NCI-H1417 (cell line): ENCODE results near the gene TMC4.
"Not testable (repeated sequence)": the region's sequence is repeated elsewhere in the genome, so short reads cannot be mapped to it uniquely, and the experiment has no call there.

Experiments used
- DNase-seq, 3 experiments: peaks; one replicate each; lab custom pipeline; 2025; lab: John Stamatoyannopoulos, UW

Gene TMC4

DNA sequence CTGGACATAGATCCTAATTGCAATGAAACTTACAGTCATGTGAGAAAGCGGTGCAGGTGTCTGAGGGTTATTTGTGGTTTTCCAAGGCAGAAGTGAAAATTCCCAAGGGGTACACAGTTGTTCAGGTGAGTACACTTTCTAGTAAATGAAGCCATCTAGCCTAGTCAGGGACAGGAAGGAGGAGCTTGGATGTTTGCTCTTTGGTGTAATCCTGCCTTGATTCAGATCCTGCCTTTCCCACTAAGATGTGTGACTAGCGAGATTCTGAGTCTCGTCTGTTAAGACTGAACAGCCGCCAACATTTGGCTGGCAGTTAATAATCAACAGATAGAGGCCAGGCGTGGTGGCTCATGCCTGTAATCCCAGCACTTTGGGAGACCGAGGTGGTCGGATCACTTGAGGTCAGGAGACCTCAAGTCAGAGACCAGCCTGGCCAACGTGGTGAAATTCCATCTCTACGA is 30.2 kb upstream of the TMC4 start:
- no peak for DNase-seq

DNA sequence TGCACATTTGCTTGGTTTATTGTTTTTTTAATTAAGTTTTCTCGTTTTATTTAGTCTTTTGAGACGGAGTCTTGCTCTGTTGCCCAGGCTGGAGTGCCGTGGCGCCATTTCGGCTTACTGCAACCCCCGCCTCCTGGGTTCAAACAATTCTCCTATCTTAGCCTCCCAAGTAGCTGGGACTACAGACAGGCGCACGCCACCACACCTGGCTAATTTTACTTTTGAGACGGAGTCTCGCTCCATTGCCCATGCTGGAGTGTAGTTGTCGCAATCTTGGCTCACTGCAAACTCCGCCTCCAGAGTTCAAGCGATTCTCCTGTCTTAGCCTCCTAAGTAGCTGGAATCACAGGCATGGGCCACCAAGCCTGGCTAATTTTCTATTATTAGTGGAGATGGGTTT is 29.0 kb upstream of the TMC4 start:
- DNase-seq, result no peak

GRCh38 chr19:54201172-54201701 is 28.3 kb upstream of the TMC4 start:
- no peak for DNase-seq

- no peak for DNase-seq
Measured at GRCh38 chr19:54199401-54199800, 26.4 kb upstream of the TMC4 start.

DNA sequence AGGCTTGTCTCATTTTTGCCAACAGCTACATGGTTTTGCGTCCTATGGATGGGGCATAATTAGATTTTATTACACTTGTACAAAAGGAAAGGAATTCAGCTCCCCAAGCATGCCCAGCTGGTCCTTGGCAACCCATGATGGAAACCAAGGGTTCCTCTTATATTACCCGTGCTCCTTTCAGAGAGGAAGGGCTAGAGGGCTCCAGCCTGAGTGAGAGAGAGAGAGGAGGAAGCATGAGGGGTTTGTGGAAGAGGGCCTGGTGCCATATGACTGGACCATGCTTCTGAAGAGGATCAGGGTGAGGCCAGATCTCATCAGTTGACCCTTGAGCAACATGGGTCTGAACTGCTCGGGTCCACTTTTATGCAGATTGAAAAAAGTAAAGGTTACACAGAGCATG is 24.2 kb upstream of the TMC4 start:
- no peak for DNase-seq

GRCh38 chr19:54196536-54196935 is 23.6 kb upstream of the TMC4 start:
- no peak for DNase-seq

GRCh38 chr19:54194463-54194862 is 21.5 kb upstream of the TMC4 start:
- DNase-seq, result not testable (repeated sequence)

DNA sequence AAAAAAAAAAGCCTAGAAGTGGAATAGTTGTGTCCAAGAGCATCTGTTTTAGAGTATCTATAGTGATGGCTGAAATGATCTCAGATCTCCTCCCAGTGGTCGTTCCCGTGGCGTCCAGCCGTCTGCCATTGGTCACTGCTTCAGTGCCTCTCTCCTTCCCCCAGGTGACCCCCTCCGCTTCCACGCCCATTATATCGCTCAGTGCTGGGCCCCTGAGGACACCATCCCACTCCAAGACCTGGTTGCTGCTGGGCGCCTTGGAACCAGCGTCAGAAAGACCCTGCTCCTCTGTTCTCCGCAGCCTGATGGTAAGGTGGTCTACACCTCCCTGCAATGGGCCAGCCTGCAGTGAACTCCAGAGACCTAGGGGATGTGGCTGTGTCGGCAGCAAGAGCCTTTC is 20.1 kb upstream of the TMC4 start:
- DNase-seq, result no peak

DNA sequence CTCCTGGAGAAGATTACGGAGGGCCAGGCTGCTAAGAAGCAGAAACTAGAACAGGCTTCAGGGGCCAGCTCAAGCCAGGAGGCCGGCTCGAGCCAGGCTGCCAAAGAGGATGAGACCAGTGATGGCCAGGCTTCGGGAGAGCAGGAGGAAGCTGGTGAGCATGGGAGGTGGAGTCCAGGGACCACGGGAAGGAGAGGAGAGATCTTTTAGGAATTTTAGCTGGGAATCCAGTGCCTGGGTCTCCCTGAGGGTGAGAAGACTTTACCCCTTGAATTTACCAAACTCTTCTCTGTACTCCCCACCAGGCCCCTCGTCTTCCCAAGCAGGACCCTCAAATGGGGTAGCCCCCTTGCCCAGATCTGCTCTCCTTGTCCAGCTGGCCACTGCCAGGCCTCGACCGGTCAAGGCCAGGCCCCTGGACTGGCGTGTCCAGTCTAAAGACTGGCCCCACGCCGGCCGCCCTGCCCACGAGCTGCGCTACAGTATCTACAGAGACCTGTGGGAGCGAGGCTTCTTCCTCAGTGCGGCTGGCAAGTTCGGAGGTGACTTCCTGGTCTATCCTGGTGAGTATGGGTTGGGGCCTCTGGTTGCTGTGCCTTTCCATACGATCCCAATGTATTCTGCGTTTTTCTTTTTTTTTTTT is 19.0 kb upstream of the TMC4 start:
- no peak for DNase-seq

DNA sequence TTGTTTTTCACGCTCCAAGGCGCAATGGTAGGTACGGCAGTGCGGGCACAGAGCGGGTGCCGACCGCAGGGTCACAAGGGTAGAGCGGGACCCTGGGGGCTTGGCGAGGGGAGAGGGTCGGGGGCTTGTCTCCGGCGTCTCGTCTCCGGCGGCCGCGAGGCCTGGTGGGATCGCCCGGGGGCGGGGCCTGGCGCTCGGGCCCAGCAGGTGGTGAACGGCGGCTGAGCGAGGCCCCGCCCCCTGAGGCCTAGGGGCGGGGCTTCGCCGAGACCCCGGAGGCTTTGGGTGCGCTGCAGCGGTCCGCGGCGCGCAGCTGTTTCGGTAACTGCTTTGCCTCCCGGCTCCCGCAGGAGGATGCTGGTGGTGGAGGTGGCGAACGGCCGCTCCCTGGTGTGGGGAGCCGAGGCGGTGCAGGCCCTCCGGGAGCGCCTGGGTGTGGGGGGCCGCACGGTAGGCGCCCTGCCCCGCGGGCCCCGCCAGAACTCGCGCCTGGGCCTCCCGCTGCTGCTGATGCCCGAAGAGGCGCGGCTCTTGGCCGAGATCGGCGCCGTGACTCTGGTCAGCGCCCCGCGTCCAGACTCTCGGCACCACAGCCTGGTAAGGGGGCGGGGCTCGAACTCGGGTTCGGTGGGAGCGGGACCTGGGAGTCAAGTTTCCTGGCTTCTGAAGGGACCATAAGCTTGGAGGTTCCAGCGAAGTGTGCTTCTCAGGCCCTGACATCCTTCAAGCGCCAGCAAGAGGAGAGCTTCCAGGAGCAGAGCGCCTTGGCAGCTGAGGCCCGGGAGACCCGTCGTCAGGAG is 18.3 kb upstream of the TMC4 start, which contains the start of gene TSEN34:
Gene TSEN34, plus strand, starts transcription at position 298 of the 800 bp plus-strand sequence. Its CDS starts 57 bp downstream, at position 355.
- peak; percentile 92 to 95 (median 94) for DNase-seq

DNA sequence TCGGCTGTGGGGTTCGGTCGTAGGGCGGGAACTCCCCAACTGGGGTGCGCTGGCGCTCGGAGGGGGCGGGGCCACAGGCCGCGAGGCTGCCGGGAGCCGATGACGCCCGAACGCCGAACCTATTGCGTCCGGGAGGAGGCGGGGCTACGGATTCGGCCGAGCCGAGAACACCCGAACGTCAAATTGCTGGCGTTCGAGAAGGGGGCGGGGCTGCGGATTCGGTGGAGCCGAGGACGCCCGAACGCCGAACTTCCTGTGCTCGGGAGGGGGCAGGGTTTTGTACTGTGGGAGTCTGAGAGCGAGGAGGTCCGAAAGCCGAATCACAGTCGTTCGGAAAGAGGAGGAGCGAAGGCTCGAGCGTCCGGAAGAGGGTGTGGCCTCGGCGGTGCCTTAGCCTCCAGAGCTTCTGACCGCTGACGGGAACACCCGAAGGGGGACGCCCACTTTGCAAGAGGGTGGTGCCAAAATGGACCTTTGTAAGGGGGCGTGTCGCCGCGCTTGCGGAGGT is 17.6 kb upstream of the TMC4 start:
- peak; percentile 95 to 99 (median 99) for DNase-seq

- peak; percentile 99 to 100 (median 100) for DNase-seq
Measured at GRCh38 chr19:54189735-54190502, 17.0 kb upstream of the TMC4 start.

GRCh38 chr19:54189145-54189734 is 16.3 kb upstream of the TMC4 start, which contains the start of gene MBOAT7:
MBOAT7 (minus strand) TSS chr19:54189580; CDS start chr19:54188508, 1,072 bp downstream.
- no peak for DNase-seq

DNA sequence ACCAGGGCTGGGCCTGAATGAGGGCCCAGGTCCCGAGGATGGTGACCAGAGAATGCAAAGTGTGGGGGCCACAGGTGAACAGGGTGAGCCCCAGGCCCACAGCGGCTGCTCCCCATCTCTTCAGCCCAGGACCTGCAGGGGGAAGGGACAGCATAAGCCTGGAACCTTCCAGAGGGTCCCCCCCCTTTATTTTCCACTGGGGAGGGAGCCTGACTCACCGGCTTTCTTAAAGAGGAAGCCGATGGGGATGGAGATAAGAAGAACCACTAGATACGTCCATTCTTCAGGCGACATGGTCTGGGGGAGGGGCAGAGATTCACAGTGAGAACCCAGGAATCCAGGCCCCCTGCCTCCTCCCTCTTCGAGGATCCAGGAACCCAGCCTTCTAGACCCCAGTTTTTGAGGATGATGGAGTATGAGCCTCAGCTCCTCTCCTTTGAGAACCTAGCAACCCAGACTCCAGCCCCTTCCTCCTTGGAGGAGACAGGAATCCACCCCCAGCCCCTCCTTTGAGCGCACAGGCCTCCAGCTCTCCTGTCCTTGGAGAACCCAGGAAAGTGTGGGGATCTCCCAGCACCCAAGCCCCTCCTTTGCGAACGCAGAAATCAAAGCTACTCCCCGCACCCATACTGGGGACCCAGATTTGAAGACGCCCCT is 15.4 kb upstream of the TMC4 start:
- DNase-seq, result peak in 1 of 3 experiments; percentile 31

- DNase-seq, result no peak
Measured at GRCh38 chr19:54186934-54187381, 14.0 kb upstream of the TMC4 start.

DNA sequence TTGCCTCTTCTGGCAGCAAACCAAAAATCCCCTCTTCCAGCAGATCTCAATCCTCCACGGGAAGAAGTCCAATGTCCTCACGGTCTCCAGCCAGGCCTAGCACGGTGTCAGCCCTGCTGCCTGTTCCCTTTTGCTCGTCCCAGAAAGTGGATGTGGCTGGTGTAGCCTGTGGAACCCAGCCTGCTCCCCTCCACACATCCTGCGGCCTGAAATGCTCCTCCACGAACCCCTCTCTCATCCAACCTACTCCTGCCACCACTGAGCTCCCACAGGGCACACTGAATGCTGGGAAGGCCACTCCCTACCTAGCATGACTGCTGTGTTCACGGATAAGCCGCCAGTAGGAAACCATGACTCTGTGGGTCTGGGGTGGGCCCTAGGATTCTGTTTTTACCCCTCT is 13.4 kb upstream of the TMC4 start:
- no peak for DNase-seq

DNA sequence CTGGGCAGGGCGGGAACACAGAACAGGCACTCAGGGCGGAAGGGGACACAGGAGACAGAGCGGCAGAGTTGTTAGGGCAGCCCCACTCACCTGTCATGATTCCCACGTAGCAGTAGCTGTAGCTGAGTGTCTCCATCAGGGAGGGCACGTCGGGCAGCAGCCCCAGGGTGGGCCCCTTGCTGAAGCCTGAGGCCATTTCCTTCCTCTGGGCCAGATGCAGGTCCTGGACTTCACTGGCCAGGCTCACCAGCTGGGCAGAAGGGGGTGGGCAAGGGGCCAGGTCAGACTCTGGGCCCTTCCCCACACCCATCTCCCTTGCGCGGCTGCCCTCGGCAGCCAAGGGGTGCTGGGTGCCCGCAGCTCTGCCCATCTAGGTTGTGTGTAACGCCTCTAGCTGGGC is 10.5 kb upstream of the TMC4 start:
- DNase-seq, result no peak

DNA sequence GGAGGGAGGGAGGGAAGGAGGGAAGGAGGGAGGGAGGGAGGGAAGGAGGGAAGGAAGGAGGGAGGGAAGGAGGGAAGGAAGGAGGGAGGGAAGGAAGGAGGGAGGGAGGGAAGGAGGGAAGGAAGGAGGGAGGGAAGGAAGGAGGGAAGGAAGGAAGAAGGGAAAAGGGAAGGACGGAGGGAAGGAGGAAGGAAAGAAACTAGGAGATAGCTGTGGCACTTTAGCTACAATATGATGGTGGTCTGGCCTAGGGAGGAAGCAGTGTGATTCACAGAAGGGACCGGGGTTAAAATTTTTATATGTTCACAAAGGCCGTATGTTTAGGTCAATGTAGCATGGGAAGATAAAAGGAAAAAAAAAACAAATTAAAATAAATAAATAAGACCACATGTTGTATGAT is 8.9 kb upstream of the TMC4 start:
- DNase-seq, result not testable (repeated sequence)

- no peak for DNase-seq
Measured at GRCh38 chr19:54180691-54181091, 7.7 kb upstream of the TMC4 start.

GRCh38 chr19:54179921-54180461 is 7.0 kb upstream of the TMC4 start:
- peak; percentile 74 to 94 (median 90) for DNase-seq
